Measurements from ENCODE around the gene ARHGAP40. TPM values are rescaled to one million over a fixed set of nuclear protein-coding genes. Genes with fewer than 3 reads are reported as not detected.

Gene ARHGAP40
- total RNA-seq, 1 donor from 2014 or later, result not detected

DNA sequence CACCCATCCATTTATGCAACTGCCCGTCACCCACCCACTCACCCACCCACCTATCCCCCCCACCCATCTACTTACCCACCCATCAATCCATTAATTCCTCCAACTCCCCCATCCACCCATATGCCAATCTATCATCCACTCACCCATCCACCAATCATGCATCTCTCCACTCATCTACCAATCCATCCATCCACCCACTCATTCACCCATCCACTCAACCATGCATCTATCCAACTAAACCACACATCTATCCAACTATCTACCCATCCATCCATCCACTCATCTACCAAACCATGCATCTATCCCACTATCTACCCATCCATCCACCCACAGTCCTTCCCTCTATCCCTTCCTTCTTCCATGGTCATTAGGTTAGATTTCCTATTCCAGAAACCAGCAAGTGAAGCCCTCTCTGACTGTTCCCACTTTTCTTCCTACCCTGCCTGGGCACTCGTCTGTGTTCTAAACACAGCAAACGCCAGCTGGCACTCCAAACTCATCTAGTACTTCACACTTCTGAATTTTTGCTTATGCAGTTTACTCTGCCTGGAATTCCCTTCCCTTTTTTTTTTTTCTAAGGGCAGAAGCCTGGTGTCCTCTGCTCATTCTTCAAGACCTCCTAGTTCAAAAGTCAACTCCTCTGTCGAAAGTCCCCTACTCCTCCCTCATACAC lies 43.1 kb downstream of the ARHGAP40 start:
- no peak for DNase-seq (ENCODE audit: low spot score)
- intact Hi-C loops (cut with DNase I), result loop anchor here (5.0 kb wide), 1 partner anchor 248 kb away; no protein-coding TSS in a partner anchor

DNA sequence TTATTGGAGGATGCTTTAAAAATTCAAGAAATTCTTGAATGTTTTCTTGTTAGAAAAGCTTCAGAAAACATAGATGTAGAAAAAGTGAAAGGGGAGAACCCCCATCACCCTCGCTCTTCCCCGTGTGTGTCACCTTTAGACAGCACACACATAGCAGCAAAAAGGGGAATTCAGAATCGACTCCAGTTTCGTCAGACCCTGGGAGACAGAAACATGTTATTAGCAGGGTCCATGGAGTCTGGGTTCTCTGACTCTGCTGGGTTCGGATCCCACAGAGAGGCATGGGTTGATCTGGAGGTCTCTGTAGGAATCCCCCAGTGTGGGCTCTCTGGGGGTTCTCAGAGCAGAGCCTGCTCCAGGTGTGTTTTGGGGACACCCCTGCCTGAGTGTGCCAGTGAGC lies 43.7 kb downstream of the ARHGAP40 start:
- intact Hi-C loops (cut with DNase I), result loop anchor here (5.0 kb wide), 1 partner anchor 247 kb away; no protein-coding TSS in a partner anchor
- no peak for DNase-seq (ENCODE audit: low spot score)

DNA sequence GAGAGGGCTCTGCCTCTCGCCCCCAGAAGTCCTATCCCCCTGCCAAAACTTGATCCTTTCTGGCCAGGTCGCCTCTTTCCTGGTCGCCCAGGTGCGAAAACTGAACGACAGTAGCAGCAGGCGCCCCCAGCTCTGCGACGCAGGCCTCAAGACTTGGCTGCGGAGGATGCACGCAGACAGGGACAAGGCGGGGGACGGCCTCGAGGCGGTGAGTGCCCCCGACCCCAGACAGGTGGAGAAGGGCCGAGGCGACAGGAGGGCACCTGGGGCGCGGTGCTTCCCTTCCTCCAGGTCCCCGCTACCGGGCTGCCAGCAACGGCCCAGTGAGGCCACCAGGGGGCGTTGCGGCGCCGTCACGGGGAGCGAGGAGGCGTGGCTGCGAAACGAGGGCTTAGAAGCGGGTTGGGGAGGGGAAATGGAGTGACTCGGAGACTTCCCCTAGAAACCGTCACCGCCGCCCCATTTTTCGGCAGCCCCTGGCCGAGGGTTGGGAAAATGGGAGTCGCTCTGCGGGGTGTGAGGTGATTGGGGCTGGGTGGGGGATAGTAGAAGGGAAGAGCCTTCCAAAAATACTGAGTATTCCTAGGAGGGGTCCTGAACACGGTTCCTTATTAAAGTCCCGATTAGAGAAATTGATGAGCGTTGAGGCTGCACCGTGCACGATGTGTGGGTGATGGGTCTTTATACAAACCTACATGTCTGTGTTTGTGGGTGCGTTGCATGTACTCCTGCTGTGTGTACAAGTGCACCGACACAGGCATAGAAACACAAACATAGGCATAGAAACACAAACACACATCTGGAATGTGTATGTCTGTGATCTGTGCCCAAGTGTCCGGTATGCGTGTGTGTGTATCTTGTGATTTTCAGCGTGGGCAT lies 44.6 kb downstream of the ARHGAP40 start:
- peak; percentile 91 for DNase-seq (ENCODE audit: low spot score)
- intact Hi-C loops (cut with DNase I), result loop anchor here (1.0 to 5.0 kb wide), 3 partner anchors 85 to 246 kb away; no protein-coding TSS in a partner anchor

DNA sequence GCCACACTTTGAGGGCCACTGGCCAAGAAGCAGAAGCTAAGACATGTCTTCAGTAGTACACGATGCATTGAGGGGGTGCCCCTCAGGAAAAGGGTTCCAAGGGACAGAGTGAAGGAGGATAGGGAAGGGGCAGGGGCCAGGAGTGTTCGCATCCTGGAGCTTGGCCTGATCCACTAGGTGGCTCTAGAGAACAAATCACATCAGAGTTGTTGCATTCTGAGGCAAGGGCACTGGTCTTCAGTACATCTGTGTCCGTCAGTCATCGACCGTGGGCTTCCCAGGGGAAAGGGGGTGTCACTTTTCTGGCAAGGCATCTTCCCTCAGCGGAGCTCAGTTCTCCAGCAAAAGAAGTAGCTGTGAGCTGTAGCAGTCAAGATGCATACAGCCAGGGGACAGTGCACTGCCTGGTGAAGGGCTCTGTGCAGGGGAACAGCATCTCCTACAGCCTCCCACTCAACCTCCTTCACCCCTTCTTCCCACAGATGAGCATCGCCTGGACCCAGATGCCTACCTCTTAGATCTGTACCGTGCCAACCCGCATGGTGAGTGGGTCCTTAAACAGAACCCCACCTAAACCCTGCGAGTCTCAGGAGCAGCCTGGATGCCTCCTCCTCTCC lies 47.8 kb downstream of the ARHGAP40 start:
- intact Hi-C loops (cut with DNase I), result loop anchor here (5.0 kb wide), 1 partner anchor 243 kb away; no protein-coding TSS in a partner anchor
- no peak for DNase-seq (ENCODE audit: low spot score)

DNA sequence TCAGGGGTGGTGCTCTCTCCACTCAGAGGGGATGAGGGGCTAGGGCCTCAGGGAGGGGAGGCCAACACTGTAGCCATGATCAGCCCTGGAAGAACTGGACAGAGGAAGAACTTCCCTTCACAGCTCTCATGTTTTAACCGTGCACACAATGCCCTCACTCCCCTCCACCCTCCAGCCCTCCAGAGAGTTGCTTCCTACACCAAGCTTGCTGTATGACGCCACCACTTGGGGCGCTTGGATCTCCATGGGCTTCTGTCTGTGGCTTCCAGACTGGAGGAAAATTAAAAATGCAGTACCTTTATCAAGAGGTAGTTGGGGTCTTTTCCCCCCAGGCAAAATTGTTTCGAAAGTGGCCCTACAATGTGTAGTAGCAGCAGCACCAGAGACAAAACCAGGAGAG lies 48.4 kb downstream of the ARHGAP40 start:
- DNase-seq (ENCODE audit: low spot score), result no peak
- intact Hi-C loops (cut with DNase I), result no loop called here

DNA sequence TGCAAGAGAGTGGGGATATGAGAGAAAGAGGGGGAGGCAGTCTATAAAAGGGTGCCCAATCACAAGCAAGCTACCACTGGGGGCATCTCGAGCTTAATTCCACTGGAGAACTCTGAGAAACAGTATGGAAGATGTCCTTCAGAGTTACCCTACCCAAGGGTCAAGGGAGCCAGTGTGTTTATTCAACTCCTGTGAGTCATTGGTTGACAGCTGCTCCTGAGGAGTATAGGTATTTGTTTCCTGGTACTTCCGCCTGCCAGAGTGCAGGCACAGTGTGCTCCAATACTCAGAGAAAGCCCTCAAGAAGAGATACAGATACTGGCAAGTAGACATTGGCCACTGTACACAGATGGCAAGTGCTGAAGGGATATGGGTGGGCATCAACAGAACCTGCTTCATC lies 49.5 kb downstream of the ARHGAP40 start:
- intact Hi-C loops (cut with DNase I), result no loop called here
- DNase-seq (ENCODE audit: low spot score), result no peak

DNA sequence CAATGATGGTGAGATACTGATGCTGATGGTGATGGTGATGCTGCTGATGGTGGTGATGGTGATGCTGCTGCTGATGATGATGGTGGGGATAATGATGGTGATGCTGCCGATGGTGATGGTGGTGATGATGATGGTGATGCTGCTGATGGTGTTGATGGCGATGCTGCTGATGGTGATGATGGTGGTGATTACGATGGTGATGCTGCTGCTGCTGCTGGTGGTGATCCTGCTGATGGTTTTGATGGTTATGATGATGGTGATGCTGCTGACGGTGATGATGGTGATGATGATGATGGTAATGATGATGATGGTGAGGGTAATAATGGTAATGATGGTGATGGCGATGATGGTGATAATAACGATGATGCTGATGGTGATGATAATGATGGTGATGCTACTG lies 50.0 kb downstream of the ARHGAP40 start:
- intact Hi-C loops (cut with DNase I), result no loop called here
- no peak for DNase-seq (ENCODE audit: low spot score)

DNA sequence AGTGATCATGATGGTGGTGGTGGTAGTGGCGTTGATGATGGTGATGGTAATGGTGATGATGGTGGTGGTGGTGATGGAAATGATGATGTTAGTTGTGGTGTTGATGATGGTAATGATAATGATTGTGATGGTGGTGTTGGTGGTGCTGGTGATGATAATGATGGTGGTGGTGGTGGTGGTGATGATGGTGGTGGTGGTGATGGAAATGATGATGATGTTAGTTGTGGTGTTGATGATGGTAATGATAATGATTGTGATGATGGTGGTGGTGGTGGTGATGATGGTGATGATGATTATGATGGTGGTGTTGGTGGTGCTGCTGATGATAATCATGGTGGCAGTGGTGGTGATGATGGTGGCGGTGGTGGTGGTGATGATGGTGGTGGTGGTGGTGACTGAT lies 51.4 kb downstream of the ARHGAP40 start:
- DNase-seq (ENCODE audit: low spot score), result no peak
- intact Hi-C loops (cut with DNase I), result no loop called here

DNA sequence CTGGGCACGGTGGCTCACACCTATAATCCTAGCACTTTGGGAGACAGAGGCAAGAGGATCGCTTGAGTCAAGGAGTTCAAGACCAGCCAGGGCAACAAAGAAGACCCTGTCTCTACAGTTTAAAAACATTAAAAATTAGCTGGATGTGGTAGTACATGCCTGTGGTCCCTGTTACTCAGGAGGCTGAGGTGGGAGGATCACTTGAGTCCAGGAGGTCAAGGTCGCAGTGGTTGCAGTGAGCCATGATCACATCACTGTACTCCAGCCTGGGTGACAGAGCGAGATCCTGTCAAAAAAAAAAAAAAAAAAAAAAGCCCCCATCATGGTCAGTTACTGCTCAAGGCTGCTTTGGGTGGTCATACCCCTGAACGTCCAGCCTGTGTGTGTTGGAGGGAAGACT lies 55.8 kb downstream of the ARHGAP40 start:
- intact Hi-C loops (cut with DNase I), result no loop called here
- no peak for DNase-seq (ENCODE audit: low spot score)

DNA sequence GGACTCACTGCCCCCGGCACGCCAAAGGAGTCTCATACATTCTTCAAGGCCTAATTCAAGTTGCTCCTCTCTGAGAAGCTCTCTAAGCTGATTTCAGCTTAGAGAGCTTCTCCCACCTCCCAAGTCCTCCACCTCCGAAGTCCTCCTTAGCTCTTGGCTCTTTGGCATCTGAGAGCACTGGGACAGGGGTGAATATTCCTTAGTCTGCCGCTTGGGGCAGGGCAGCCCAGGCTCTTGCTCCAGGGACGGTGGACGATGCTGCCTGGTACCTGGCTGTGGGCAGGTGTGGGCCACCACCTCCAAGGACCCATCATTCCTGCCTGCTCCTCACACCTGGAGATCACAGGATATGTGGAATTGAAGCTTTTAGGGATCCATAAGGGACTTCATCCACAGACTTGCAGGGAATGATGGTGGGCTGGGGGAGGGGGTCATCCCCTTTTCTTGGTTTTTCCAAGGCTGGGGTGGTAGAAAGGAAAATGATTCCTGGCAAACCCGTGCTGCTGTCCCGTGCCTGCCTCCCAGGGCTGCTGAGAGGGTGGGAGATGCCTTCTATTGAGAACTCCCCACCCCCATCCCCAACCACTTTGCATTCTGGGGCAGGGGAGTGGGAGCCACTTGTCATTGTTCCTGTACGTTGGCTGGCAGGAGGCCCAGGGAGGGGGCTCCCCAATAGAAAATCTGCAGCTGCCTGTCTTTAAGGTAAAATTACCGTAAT lies 57.4 kb downstream of the ARHGAP40 start:
- no peak for DNase-seq (ENCODE audit: low spot score)
- intact Hi-C loops (cut with DNase I), result no loop called here

DNA sequence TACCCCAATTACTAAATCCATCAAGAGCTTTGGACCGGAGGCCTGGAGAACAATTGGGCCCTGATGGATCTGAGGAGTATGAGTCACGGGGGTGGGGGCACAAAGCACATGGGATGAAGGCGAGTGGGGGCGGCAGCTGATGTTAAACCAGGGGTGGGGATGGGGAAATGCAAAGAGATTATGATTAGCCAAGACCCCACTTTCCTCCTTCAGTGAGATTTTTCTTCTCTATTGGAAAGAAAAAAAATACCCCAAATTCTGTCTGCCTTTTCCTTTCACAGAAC lies 57.9 kb downstream of the ARHGAP40 start:
- no peak for DNase-seq (ENCODE audit: low spot score)
- intact Hi-C loops (cut with DNase I), result no loop called here

DNA sequence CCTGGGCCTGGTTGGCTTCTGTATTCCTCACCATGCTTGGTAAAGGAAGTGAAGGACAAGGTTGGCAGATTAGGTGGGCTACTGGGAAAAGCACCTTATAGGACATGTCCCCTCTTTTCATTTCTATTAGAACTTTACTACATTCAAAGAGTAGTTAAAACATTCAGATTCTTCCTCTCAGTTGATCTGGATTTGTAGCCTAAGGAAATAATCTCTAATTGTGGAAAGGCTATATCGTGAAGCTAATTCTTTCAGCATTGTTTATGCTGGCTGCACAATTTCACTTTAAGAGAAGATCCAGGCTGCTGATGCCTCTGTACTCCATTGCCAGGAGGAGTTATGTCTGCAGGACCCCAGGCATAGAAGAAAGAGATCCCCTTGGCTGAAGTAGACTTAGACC lies 58.8 kb downstream of the ARHGAP40 start:
- no peak for DNase-seq (ENCODE audit: low spot score)
- intact Hi-C loops (cut with DNase I), result no loop called here

DNA sequence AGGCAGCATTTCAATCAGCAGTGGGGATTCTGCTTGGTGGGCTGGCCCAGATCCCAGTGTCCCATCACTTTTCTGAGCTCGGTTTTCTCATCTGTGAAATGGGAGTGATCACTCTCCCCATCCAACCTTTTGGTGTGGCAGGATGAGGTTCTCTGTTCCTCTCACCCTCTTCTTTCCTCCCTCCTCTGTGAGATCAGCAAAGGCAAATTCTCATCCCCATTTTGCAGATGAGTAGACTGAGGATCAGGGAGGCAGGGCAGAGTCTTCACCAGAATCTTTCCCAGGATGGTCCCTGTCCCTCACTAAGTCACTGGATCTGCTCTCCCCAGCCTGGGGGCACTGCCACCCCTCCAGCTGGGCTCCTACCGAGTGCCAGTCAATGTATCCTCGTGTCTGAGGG lies 62.1 kb downstream of the ARHGAP40 start:
- no peak for DNase-seq (ENCODE audit: low spot score)
- intact Hi-C loops (cut with DNase I), result no loop called here

DNA sequence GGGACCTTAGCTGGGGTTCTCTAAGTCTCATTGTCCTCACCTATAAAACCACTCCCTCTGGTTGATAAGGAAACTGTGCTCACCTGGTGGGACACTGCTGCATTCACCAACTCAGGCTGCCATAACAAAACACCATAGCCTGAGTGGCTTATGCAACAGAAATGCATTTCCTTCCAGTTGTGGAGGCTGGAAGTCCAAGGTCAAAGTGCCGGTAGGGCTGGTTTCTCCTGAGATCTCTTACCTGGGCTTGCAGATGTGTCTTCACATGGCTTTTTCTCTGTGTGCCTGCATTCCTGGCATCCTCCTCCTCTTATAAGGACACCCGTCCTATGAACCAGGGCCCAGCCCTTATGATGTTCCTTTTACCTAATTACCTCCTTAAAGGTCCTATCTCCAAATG lies 62.7 kb downstream of the ARHGAP40 start:
- no peak for DNase-seq (ENCODE audit: low spot score)

DNA sequence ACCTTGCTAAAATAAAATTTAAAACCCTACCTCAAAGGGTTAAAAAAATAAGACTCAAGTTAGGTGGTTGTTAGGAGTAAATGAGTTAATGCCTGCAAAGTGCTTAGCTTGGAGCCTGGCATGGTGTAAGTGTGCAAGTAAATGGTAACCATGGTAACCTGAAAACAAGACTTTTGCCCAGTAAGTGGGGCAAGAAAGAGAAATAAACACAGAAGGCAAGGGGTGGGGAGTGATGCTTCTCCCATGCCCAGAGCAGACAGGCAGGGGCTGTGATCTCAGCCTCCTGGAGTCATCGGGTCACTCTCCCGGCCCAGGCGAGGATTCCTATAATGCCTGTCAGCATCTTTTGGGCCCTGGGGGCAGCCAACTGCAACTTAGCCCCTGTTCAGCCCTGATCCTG lies 63.5 kb downstream of the ARHGAP40 start:
- DNase-seq (ENCODE audit: low spot score), result no peak
- intact Hi-C loops (cut with DNase I), result no loop called here

More for the DNA sequence above, 62.7 kb downstream of the ARHGAP40 start:
- intact Hi-C loops (cut with DNase I), result no loop called here

DNA sequence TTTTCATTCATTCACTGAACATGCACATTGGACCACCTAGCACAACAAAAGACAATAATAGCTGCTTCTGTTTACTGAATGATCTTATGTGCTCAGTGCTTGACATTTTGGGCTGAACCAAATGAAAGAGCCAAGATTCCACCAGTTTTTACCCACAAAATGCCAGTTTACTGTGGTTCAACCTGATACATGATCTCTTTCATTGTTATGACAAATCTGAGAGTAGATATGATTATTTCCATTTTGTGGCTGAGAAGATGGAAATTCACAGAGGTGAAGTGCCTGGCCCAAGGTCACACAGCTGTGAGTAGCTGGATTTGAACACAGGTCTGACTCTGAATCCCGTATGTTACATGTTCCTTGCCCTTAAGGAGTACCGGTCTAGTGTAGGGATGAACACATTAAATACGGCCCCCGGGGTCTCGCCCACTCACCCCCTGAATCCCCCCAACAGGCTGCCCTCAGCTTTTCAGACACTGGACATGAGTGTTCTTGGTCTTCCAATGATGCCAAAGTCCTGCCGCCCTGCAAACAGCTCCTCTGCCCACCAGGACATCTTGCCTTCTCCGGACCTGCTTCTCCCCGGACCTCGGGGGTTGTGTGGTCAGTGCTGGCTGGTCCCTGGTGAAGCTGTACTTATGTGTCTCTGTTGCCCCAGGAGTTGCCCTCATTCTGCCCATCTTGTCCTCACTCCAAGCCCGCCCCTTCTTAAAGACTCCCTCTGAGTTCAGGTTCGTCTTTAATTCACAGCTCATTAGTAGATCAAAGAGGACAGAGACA lies 64.1 kb downstream of the ARHGAP40 start:
- DNase-seq (ENCODE audit: low spot score), result no peak
- intact Hi-C loops (cut with DNase I), result no loop called here

DNA sequence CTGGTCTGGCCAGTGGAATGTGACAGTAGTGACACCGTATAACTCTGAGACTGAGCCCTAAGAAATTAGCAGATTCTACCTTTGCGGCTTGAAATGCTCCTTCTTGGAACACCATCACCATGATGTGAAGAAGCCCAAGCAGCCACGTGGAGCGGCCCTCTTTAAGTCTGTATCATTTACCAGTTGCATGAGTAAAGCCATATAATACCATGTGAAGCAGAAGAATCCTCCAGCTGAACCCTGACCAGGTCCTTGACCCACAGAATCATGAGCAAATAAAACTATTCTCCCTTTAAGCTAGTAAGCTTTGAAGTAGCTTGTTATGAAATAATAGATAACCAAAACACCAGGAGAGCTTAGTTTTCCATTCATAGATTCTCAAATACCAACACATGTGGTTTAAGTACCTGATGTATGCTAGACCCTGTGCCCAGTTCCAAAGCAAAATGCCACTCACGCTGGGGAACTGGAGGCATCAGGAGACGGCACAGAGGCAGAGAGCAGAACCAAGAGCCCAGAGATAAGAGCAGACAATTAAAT lies 65.9 kb downstream of the ARHGAP40 start:
- DNase-seq (ENCODE audit: low spot score), result no peak
- intact Hi-C loops (cut with DNase I), result no loop called here

DNA sequence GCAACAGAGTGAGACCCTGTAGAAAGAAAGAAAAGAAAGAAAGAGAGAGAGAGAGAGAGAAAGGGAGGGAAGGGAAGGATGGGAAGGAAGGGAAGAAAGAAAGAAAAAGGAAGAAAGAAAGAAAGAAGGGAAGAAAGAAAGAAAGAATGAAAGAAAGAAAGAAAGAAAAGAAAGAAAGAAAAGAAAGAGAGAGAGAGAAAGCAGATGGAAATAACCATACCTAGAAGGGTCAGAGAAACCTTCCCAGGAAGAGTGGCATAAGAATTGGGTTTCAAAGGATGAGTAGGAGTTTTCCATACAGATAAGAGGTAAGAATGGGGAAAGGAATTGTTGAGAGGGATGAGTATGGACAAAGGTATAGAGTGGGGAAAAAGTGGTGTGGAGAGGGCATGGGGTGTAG lies 68.1 kb downstream of the ARHGAP40 start:
- intact Hi-C loops (cut with DNase I), result no loop called here
- no peak for DNase-seq (ENCODE audit: low spot score)

DNA sequence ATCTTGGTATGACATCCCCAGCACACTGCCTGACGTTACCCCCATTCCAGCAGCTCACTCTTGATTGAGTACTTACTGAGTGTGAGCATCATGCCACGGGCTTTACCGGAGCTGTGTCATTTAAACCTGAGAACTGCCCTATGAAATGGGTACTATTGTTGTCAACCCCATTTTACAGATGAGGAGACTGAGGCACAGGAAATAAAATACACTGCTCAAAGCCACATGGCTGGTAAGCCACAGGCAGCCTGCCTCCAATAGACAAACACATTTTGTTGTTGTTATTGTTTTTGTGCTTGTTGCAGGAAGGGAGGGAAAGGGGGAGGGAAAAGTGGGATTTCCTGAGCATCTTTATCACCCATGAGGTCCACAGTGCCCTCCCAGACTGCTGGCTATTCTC lies 69.2 kb downstream of the ARHGAP40 start:
- DNase-seq (ENCODE audit: low spot score), result no peak
- intact Hi-C loops (cut with DNase I), result no loop called here
